HepG2 (cell line): ENCODE measurements around the gene SWI5. TPM values are rescaled to one million over a fixed set of nuclear protein-coding genes. Genes with fewer than 3 reads are reported as not detected.
A peak's percentile ranks its signal among the peaks of the same experiment; 100 is the strongest.

Source experiments
- DNMT3B ChIP-seq: conservative IDR thresholded peaks from 2 replicates; pipeline ENCODE4 v1.6.1; 2016; ENCODE audit warnings: missing biosample characterization, control low read depth
- EHMT2 ChIP-seq: fragments of 200-600 bp; sonication (generic); IDR thresholded peaks from 2 replicates; pipeline ENCODE4 v1.7.0; 2017; ENCODE audit warnings: antibody characterized with exemption, low read depth, low read length, borderline replicate concordance
- KLF12 ChIP-seq: sonication (generic); formaldehyde crosslinking; IDR thresholded peaks from 2 replicates; pipeline ENCODE4 v1.4.0; 2020; ENCODE audit warnings: missing genetic modification reagents, borderline replicate concordance
- MAF1 ChIP-seq: sonication (generic); formaldehyde crosslinking; IDR thresholded peaks from 2 replicates; pipeline ENCODE4 v1.5.0; 2020; ENCODE audit warnings: missing genetic modification reagents, borderline replicate concordance
- MIER2 ChIP-seq: IDR thresholded peaks from 2 replicates; pipeline ENCODE4 v1.6.1; 2016; ENCODE audit warnings: missing biosample characterization, missing genetic modification reagents
- MTA1 ChIP-seq: sonication (generic); formaldehyde crosslinking; IDR thresholded peaks from 2 replicates; pipeline ENCODE4 v1.4.0; 2020; ENCODE audit warnings: missing genetic modification reagents, mild to moderate bottlenecking, borderline replicate concordance
- PHF20 ChIP-seq: sonication (generic); formaldehyde crosslinking; IDR thresholded peaks from 2 replicates; pipeline ENCODE4 v1.5.0; 2020; ENCODE audit warnings: mild to moderate bottlenecking, missing genetic modification reagents
- PPARG ChIP-seq: conservative IDR thresholded peaks from 2 replicates; pipeline ENCODE4 v1.6.1; 2016; ENCODE audit warnings: missing biosample characterization, missing genetic modification reagents
- SALL1 ChIP-seq: sonication (generic); formaldehyde crosslinking; IDR thresholded peaks from 2 replicates; pipeline ENCODE4 v1.8.0; 2022; ENCODE audit warnings: mild to moderate bottlenecking, missing genetic modification reagents
- TARDBP ChIP-seq: sonication (generic); formaldehyde crosslinking; IDR thresholded peaks from 2 replicates; pipeline ENCODE4 v1.8.0; 2022; ENCODE audit warnings: mild to moderate bottlenecking, missing genetic modification reagents
- TOPORS ChIP-seq: sonication (generic); formaldehyde crosslinking; IDR thresholded peaks from 2 replicates; pipeline ENCODE4 v1.8.0; 2023; ENCODE audit warnings: mild to moderate bottlenecking, missing genetic modification reagents
- TSC22D2 ChIP-seq: sonication (generic); formaldehyde crosslinking; IDR thresholded peaks from 2 replicates; pipeline ENCODE4 v1.5.1; 2020; ENCODE audit warnings: missing genetic modification reagents, mild to moderate bottlenecking, borderline replicate concordance
- ZMAT3 ChIP-seq: sonication (generic); formaldehyde crosslinking; conservative IDR thresholded peaks from 2 replicates; pipeline ENCODE4 v1.7.0; 2021; ENCODE audit warnings: missing genetic modification reagents
- ZNF510 ChIP-seq: sonication (generic); formaldehyde crosslinking; IDR thresholded peaks from 2 replicates; pipeline ENCODE4 v1.4.0; 2020; ENCODE audit warnings: low read depth, mild to moderate bottlenecking, missing genetic modification reagents
- polyA plus RNA-seq, 8 experiments: library from polyadenylated mRNA; depleted of rRNA in 3 of 8; stranded (reverse) in 7 of 8; unstranded in 1 of 8; fragments of >200 nt; fragmentation: Illumina TruSeq in 4 of 8; extraction: Trizol in 4 of 8; gene quantifications; 2 replicates each; pipeline versions ENCODE4 v1.2.1 to v1.2.3, GENCODE V29; 2011 to 2016; ENCODE audit warnings: low read depth in 4 of 8, missing spikeins in 1 of 8, mixed read lengths in 1 of 8; ENCODE audit not compliant: insufficient read depth in 1 of 8
- total RNA-seq, 5 experiments: library from RNA; depleted of rRNA; stranded (reverse); fragments of >200 nt; fragmentation: Illumina TruSeq; extraction: Trizol; gene quantifications; 2 replicates each; pipeline ENCODE4 v1.2.3, GENCODE V29; 2016; ENCODE audit warnings: low read depth in 1 of 5
- TF ChIP-seq, protein P1 (sequence below): sonication (generic); formaldehyde crosslinking; IDR thresholded peaks from 2 replicates; pipeline ENCODE4 v1.5.0; 2020; ENCODE audit warnings: missing genetic modification reagents
- TF ChIP-seq, protein P2 (sequence below): sonication (generic); formaldehyde crosslinking; IDR thresholded peaks from 2 replicates; pipeline ENCODE4 v1.4.0; 2020; ENCODE audit warnings: mild to moderate bottlenecking, missing genetic modification reagents
- TF ChIP-seq, protein P3 (sequence below): sonication (generic); formaldehyde crosslinking; IDR thresholded peaks from 2 replicates; pipeline ENCODE4 v1.4.0; 2020; ENCODE audit warnings: missing genetic modification reagents
- TF ChIP-seq, protein P4 (sequence below): sonication (generic); formaldehyde crosslinking; IDR thresholded peaks from 2 replicates; pipeline ENCODE4 v1.4.0; 2020; ENCODE audit warnings: missing genetic modification reagents
- TF ChIP-seq, protein P5 (sequence below): sonication (generic); formaldehyde crosslinking; IDR thresholded peaks from 2 replicates; pipeline ENCODE4 v1.5.1; 2020; ENCODE audit warnings: mild to moderate bottlenecking, missing genetic modification reagents, borderline replicate concordance
- TF ChIP-seq, protein P6 (sequence below): sonication (generic); formaldehyde crosslinking; IDR thresholded peaks from 2 replicates; pipeline ENCODE4 v1.4.0; 2020; ENCODE audit warnings: missing genetic modification reagents

SWI5 gene
- total and polyA plus RNA-seq, 2 of the 13 experiments (the other 11 are each of a cell fraction or from before 2014, with no cell fraction given), result 39.2 to 41.0 TPM

DNA sequence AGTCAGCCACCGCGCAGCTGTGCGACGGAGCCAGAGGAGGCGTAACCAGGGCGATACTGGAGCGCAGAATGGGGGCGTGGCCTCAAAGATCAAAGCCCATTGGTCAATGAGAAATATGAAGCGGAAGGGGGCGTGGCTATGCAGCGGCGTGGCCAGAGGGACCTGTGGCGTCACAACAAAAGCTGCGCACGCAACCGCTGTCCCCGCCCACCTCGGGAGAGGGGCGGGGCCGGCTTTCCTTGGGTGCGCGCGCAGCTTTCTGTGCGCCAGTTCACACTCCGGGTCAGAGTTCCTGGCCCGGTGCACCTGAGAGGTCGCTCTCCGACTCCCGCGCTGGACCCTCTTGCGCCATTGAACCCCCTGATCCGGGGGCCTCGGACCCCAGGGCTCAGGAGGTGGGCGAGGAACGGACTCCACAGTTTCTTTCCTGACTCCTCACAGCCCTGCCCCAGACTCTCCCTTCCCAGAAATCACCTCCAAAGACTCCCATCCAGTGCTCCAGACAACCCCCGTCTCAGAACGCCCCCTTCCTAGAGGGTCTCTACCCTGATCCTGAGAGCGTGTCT is at the start of gene SWI5 (continued):
- TF ChIP-seq TSC22D2 (CRISPR knock-in tag) (no peak; the same call in 1 of the 2 replicates), EHMT2 (no peak), ZMAT3 (CRISPR knock-in tag) (no peak), MAF1 (no peak), MTA1 (CRISPR knock-in tag) (0 out of 2 replicates have a peak, but pooled peaks have one; percentile 20), SALL1 (CRISPR knock-in tag) (peak; percentile 39; the same call in 1 of the 2 replicates), PHF20 (CRISPR knock-in tag) (peak; percentile 74), TARDBP (no peak), KLF12 (CRISPR knock-in tag) (0 out of 2 replicates have a peak, but pooled peaks have one; percentile 49), PPARG (CRISPR knock-in tag) (peak; percentile 52; the same call in 1 of the 2 replicates), DNMT3B (CRISPR knock-in tag) (peak; percentile 58; the same call in 1 of the 2 replicates), ZNF510 (CRISPR knock-in tag) (no peak), MIER2 (peak; percentile 26; the same call in 1 of the 2 replicates), TOPORS (CRISPR knock-in tag) (no peak)
- TF ChIP-seq, protein P1, sequence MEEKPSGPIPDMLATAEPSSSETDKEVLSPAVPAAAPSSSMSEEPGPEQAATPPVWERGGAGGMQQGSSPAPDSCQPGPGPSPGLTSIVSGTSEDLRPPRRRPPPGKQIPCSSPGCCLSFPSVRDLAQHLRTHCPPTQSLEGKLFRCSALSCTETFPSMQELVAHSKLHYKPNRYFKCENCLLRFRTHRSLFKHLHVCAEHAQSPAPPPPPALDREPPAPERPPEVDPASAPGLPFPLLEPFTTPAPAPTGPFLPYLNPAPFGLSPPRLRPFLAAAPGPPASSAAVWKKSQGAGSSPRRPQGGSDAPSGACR (CRISPR knock-in tag), result no peak
- TF ChIP-seq, protein P2, sequence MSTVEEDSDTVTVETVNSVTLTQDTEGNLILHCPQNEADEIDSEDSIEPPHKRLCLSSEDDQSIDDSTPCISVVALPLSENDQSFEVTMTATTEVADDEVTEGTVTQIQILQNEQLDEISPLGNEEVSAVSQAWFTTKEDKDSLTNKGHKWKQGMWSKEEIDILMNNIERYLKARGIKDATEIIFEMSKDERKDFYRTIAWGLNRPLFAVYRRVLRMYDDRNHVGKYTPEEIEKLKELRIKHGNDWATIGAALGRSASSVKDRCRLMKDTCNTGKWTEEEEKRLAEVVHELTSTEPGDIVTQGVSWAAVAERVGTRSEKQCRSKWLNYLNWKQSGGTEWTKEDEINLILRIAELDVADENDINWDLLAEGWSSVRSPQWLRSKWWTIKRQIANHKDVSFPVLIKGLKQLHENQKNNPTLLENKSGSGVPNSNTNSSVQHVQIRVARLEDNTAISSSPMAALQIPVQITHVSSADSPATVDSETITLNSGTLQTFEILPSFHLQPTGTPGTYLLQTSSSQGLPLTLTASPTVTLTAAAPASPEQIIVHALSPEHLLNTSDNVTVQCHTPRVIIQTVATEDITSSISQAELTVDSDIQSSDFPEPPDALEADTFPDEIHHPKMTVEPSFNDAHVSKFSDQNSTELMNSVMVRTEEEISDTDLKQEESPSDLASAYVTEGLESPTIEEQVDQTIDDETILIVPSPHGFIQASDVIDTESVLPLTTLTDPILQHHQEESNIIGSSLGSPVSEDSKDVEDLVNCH (CRISPR knock-in tag), result no peak
- TF ChIP-seq, protein P3, sequence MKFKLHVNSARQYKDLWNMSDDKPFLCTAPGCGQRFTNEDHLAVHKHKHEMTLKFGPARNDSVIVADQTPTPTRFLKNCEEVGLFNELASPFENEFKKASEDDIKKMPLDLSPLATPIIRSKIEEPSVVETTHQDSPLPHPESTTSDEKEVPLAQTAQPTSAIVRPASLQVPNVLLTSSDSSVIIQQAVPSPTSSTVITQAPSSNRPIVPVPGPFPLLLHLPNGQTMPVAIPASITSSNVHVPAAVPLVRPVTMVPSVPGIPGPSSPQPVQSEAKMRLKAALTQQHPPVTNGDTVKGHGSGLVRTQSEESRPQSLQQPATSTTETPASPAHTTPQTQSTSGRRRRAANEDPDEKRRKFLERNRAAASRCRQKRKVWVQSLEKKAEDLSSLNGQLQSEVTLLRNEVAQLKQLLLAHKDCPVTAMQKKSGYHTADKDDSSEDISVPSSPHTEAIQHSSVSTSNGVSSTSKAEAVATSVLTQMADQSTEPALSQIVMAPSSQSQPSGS, result no peak; the same call in 1 of the 2 replicates
- TF ChIP-seq, protein P4, sequence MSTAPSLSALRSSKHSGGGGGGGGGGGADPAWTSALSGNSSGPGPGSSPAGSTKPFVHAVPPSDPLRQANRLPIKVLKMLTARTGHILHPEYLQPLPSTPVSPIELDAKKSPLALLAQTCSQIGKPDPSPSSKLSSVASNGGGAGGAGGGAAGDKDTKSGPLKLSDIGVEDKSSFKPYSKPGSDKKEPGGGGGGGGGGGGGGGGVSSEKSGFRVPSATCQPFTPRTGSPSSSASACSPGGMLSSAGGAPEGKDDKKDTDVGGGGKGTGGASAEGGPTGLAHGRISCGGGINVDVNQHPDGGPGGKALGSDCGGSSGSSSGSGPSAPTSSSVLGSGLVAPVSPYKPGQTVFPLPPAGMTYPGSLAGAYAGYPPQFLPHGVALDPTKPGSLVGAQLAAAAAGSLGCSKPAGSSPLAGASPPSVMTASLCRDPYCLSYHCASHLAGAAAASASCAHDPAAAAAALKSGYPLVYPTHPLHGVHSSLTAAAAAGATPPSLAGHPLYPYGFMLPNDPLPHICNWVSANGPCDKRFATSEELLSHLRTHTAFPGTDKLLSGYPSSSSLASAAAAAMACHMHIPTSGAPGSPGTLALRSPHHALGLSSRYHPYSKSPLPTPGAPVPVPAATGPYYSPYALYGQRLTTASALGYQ (CRISPR knock-in tag), result no peak
- TF ChIP-seq, protein P5, sequence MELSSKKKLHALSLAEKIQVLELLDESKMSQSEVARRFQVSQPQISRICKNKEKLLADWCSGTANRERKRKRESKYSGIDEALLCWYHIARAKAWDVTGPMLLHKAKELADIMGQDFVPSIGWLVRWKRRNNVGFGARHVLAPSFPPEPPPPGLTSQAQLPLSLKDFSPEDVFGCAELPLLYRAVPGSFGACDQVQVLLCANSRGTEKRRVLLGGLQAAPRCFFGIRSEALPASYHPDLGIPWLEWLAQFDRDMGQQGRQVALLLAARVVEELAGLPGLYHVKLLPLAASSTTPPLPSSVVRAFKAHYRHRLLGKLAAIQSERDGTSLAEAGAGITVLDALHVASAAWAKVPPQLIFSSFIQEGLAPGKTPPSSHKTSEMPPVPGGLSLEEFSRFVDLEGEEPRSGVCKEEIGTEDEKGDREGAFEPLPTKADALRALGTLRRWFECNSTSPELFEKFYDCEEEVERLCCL (CRISPR knock-in tag), result no peak
- TF ChIP-seq, protein P6, sequence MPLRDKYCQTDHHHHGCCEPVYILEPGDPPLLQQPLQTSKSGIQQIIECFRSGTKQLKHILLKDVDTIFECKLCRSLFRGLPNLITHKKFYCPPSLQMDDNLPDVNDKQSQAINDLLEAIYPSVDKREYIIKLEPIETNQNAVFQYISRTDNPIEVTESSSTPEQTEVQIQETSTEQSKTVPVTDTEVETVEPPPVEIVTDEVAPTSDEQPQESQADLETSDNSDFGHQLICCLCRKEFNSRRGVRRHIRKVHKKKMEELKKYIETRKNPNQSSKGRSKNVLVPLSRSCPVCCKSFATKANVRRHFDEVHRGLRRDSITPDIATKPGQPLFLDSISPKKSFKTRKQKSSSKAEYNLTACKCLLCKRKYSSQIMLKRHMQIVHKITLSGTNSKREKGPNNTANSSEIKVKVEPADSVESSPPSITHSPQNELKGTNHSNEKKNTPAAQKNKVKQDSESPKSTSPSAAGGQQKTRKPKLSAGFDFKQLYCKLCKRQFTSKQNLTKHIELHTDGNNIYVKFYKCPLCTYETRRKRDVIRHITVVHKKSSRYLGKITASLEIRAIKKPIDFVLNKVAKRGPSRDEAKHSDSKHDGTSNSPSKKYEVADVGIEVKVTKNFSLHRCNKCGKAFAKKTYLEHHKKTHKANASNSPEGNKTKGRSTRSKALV (CRISPR knock-in tag), result no peak
